H1 (cell line): ENCODE data around the gene ATG16L2. TPM values are rescaled to one million over a fixed set of nuclear protein-coding genes. Genes with fewer than 3 reads are reported as not detected.

ENCODE experiments used
- CTCF ChIA-PET: fragments of 300-600 bp; sonication (Branson Sonifier 250); formaldehyde crosslinking; loops from one replicate; lab custom pipeline; 2021; ENCODE audit not compliant: partially characterized antibody; lab: Charles Lee
- POLR2A ChIA-PET: fragments of 300-600 bp; sonication (Branson Sonifier 250); formaldehyde crosslinking; loops from one replicate; lab custom pipeline; 2021; ENCODE audit warnings: inconsistent platforms; ENCODE audit not compliant: partially characterized antibody; lab: Charles Lee
- DNase-seq, 2 experiments: peaks; one replicate each; pipeline versions ENCODE4 v3.0.0 to v3.0.0-alpha.2; 2010 to 2022; ENCODE audit warnings: low spot score in 2 of 2, low read depth in 1 of 2, mixed read lengths in 1 of 2
- FAIRE-seq: peaks from 2 replicates; lab custom pipeline; 2011; peaks lifted over from hg19 to GRCh38; lab: Jason Lieb, UNC
- H2AFZ ChIP-seq: 2 replicates; pipeline ENCODE4 v1.8.1; 2012; ENCODE audit warnings: low read length, inconsistent platforms
- H2AK5ac ChIP-seq: 2 replicates; pipeline ENCODE4 v1.6.1; 2013; ENCODE audit warnings: low read depth, low read length
- H2BK120ac ChIP-seq: replicated peaks from 2 replicates; pipeline ENCODE3; 2013; ENCODE audit warnings: low read depth, low read length, inconsistent platforms
- H2BK12ac ChIP-seq: 2 replicates; pipeline ENCODE4 v1.6.1; 2013; ENCODE audit warnings: low read depth, low read length
- H2BK15ac ChIP-seq: 2 replicates; pipeline ENCODE4 v1.6.1; 2013; ENCODE audit warnings: low read length
- H2BK20ac ChIP-seq: 2 replicates; pipeline ENCODE4 v1.6.1; 2013; ENCODE audit warnings: low read length
- H2BK5ac ChIP-seq: 2 replicates; pipeline ENCODE4 v1.6.1; 2013; ENCODE audit warnings: low read depth, low read length
- H3K14ac ChIP-seq: 2 replicates; pipeline ENCODE4 v1.6.1; 2013; ENCODE audit warnings: inconsistent platforms; ENCODE audit not compliant: insufficient read length
- H3K18ac ChIP-seq: 2 replicates; pipeline ENCODE4 v1.6.1; 2013; ENCODE audit warnings: low read length; ENCODE audit errors: extremely low read depth
- H3K23ac ChIP-seq: 2 replicates; pipeline ENCODE4 v1.6.1; 2013; ENCODE audit warnings: inconsistent platforms; ENCODE audit not compliant: insufficient read length
- H3K23me2 ChIP-seq: 2 replicates; pipeline ENCODE4 v1.6.1; 2013; ENCODE audit warnings: low read depth, low read length
- H3K27ac ChIP-seq: 2 replicates; pipeline ENCODE4 v1.6.1; 2011; ENCODE audit warnings: low read depth, low read length, inconsistent platforms
- H3K27me3 ChIP-seq, 4 experiments: replicated peaks in 1 of 4; 1 replicate in 1 of 4; 2 replicates in 3 of 4; pipeline versions ENCODE4 v1.6.1 to v1.8.1; 2011 to 2013; ENCODE audit warnings: low read length in 3 of 4, mild to moderate bottlenecking in 3 of 4, inconsistent platforms in 2 of 4, mixed read lengths in 2 of 4, moderate library complexity in 1 of 4; ENCODE audit not compliant: control insufficient read depth in 3 of 4, insufficient read depth in 3 of 4; ENCODE audit errors: extremely low read depth in 1 of 4
- H3K36me3 ChIP-seq, 4 experiments: 2 replicates each; pipeline versions ENCODE4 v1.6.1 to v1.8.1; 2011 to 2013; ENCODE audit warnings: mild to moderate bottlenecking in 4 of 4, low read length in 3 of 4, moderate library complexity in 2 of 4, control low read depth in 1 of 4, inconsistent platforms in 1 of 4; ENCODE audit not compliant: insufficient read depth in 4 of 4, control insufficient read depth in 2 of 4
- H3K4ac ChIP-seq: replicated peaks from 2 replicates; pipeline ENCODE3; 2013; ENCODE audit warnings: low read length, low read depth, mixed read lengths, inconsistent platforms; ENCODE audit not compliant: insufficient read length
- H3K4me1 ChIP-seq, 4 experiments: replicated peaks in 1 of 4; 1 replicate in 1 of 4; 2 replicates in 3 of 4; pipeline versions ENCODE4 v1.6.1 to v1.8.1; 2011 to 2013; ENCODE audit warnings: low read length in 3 of 4, inconsistent platforms in 2 of 4, mixed read lengths in 1 of 4; ENCODE audit not compliant: insufficient read depth in 4 of 4, control insufficient read depth in 3 of 4
- H3K4me2 ChIP-seq, 2 experiments: 2 replicates each; pipeline versions ENCODE4 v1.6.1 to v1.8.1; 2011 to 2013; ENCODE audit warnings: low read depth in 2 of 2, low read length in 2 of 2, control low read depth in 1 of 2, inconsistent platforms in 1 of 2, mild to moderate bottlenecking in 1 of 2; ENCODE audit not compliant: insufficient read depth in 1 of 2
- H3K4me3 ChIP-seq, 4 experiments: fragments of 200-600, 300-600 bp in 1 of 4; sonication (generic), shearing (Covaris generic), sonication (Bioruptor Twin) in 1 of 4; 2 replicates each; pipeline versions ENCODE4 v1.5.1 to v1.8.1; 2011 to 2016; ENCODE audit warnings: low read length in 4 of 4, low read depth in 3 of 4, control low read depth in 2 of 4, inconsistent platforms in 2 of 4, mild to moderate bottlenecking in 2 of 4, mixed read lengths in 1 of 4, moderate library complexity in 1 of 4; ENCODE audit not compliant: insufficient read depth in 2 of 4; ENCODE audit errors: extremely low read depth in 1 of 4
- H3K56ac ChIP-seq: replicated peaks from 2 replicates; pipeline ENCODE3; 2013; ENCODE audit warnings: low read depth, mild to moderate bottlenecking, mixed read lengths, low read length, inconsistent platforms; ENCODE audit not compliant: insufficient read length
- H3K79me1 ChIP-seq: 2 replicates; pipeline ENCODE4 v1.6.1; 2013; ENCODE audit warnings: low read depth, low read length, control low read depth
- H3K79me2 ChIP-seq, 2 experiments: 2 replicates each; pipeline versions ENCODE4 v1.6.1 to v1.8.1; 2012 to 2013; ENCODE audit warnings: low read length in 2 of 2, mild to moderate bottlenecking in 2 of 2, inconsistent platforms in 1 of 2; ENCODE audit not compliant: insufficient read depth in 2 of 2, control insufficient read depth in 1 of 2
- H3K9ac ChIP-seq, 4 experiments: replicated peaks in 1 of 4; 1 replicate in 1 of 4; 2 replicates in 3 of 4; pipeline versions ENCODE4 v1.6.1 to v1.8.1; 2011 to 2013; ENCODE audit warnings: low read depth in 3 of 4, low read length in 3 of 4, control low read depth in 2 of 4, mild to moderate bottlenecking in 2 of 4, moderate library complexity in 2 of 4, inconsistent platforms in 1 of 4; ENCODE audit errors: extremely low read depth in 1 of 4
- H3K9me3 ChIP-seq, 2 experiments: 2 replicates each; pipeline versions ENCODE4 v1.6.1 to v1.8.1; 2012 to 2013; ENCODE audit warnings: mild to moderate bottlenecking in 2 of 2, moderate library complexity in 2 of 2, control low read depth in 1 of 2, inconsistent platforms in 1 of 2, low read depth in 1 of 2, low read length in 1 of 2, mixed read lengths in 1 of 2; ENCODE audit not compliant: insufficient read depth in 2 of 2
- H4K20me1 ChIP-seq, 2 experiments: replicated peaks in 1 of 2; 2 replicates each; pipeline versions ENCODE3 to v1.8.1; 2011 to 2013; ENCODE audit warnings: inconsistent platforms in 2 of 2, low read length in 2 of 2, mild to moderate bottlenecking in 1 of 2; ENCODE audit not compliant: insufficient read depth in 2 of 2, control insufficient read depth in 1 of 2
- H4K5ac ChIP-seq: 2 replicates; pipeline ENCODE4 v1.6.1; 2013; ENCODE audit warnings: low read length, low read depth, mixed read lengths, inconsistent platforms; ENCODE audit not compliant: insufficient read length
- H4K8ac ChIP-seq: 2 replicates; pipeline ENCODE4 v1.8.0; 2013; ENCODE audit warnings: mild to moderate bottlenecking, moderate library complexity, low read length, inconsistent platforms; ENCODE audit not compliant: insufficient read depth; ENCODE audit errors: extremely low read depth
- H4K91ac ChIP-seq: replicated peaks from 2 replicates; pipeline ENCODE3; 2013; ENCODE audit warnings: low read length, mixed read lengths, inconsistent platforms; ENCODE audit not compliant: insufficient read length
- CHD2 ChIP-seq: IDR thresholded peaks from 2 replicates; pipeline ENCODE4 v1.6.1; 2012; ENCODE audit warnings: low read length, improper control_type of control experiment
- CREB1 ChIP-seq: IDR thresholded peaks from 2 replicates; pipeline ENCODE4 v1.6.1; 2012; ENCODE audit warnings: inconsistent platforms
- CTBP2 ChIP-seq: IDR thresholded peaks from 2 replicates; pipeline ENCODE4 v1.7.0; 2011; ENCODE audit warnings: borderline replicate concordance, mild to moderate bottlenecking, moderate library complexity, mixed read lengths, low read length; ENCODE audit not compliant: insufficient read depth, insufficient read length
- EGR1 ChIP-seq: IDR thresholded peaks from 2 replicates; pipeline ENCODE4 v1.6.1; 2011; ENCODE audit warnings: low read depth, low read length, borderline replicate concordance
- FOSL1 ChIP-seq: IDR thresholded peaks from 2 replicates; pipeline ENCODE4 v1.6.1; 2011; ENCODE audit warnings: mild to moderate bottlenecking, low read depth, low read length, moderate library complexity; ENCODE audit not compliant: insufficient read depth
- HDAC2 ChIP-seq, 2 experiments: fragments of 300-600 bp in 1 of 2; sonication (generic) in 1 of 2; IDR thresholded peaks; 2 replicates each; pipeline ENCODE4 v1.6.1; 2011 to 2012; ENCODE audit warnings: low read depth in 2 of 2, low read length in 2 of 2, mild to moderate bottlenecking in 2 of 2, moderate library complexity in 2 of 2, borderline replicate concordance in 1 of 2, inconsistent platforms in 1 of 2
- MAFK ChIP-seq: IDR thresholded peaks from 2 replicates; pipeline ENCODE4 v1.6.1; 2012; ENCODE audit warnings: low read depth, mild to moderate bottlenecking, improper control_type of control experiment, low read length
- POU5F1 ChIP-seq: IDR thresholded peaks from 2 replicates; pipeline ENCODE4 v1.6.1; 2011; ENCODE audit warnings: low read depth, mild to moderate bottlenecking, low read length, moderate library complexity
- RAD21 ChIP-seq, 2 experiments: IDR thresholded peaks in 1 of 2; conservative IDR thresholded peaks in 1 of 2; 2 replicates each; pipeline ENCODE4 v1.6.1; 2011; ENCODE audit warnings: low read depth in 2 of 2, low read length in 2 of 2, improper control_type of control experiment in 1 of 2, inconsistent platforms in 1 of 2, mild to moderate bottlenecking in 1 of 2, moderate library complexity in 1 of 2
- TAF7 ChIP-seq: optimal IDR thresholded peaks from 2 replicates; pipeline ENCODE3; 2011; ENCODE audit warnings: low read depth, mild to moderate bottlenecking, inconsistent platforms, low read length, moderate library complexity, borderline replicate concordance
- TCF12 ChIP-seq: IDR thresholded peaks from 2 replicates; pipeline ENCODE4 v1.6.1; 2011; ENCODE audit warnings: low read depth, mild to moderate bottlenecking, low read length
- WGBS, 2 experiments: shearing (Covaris generic) in 1 of 2; methylation state at CpG; one replicate each; pipeline versions ENCODE4 v1.1.6 to v1.1.7; 2013 to 2015; ENCODE audit warnings: low lambda C conversion rate in 2 of 2, mixed read lengths in 2 of 2, inconsistent platforms in 1 of 2, low coverage in 1 of 2, missing lambda C conversion rate in 1 of 2; ENCODE audit not compliant: insufficient replicate concordance in 2 of 2, insufficient coverage in 1 of 2, insufficient read length in 1 of 2; ENCODE audit errors: extremely low coverage in 1 of 2, missing lambda C conversion rate in 1 of 2; 5-methylcytosine and 5-hydroxymethylcytosine counted together
- polyA plus RNA-seq, 7 experiments: library from polyadenylated mRNA; depleted of rRNA in 3 of 7; stranded (reverse) in 5 of 7; unstranded in 2 of 7; fragments of >200 nt in 5 of 7; fragments of 200-250 nt in 2 of 7; gene quantifications; 1 replicate in 5 of 7; 2 replicates in 1 of 7; 4 replicates in 1 of 7; pipeline versions ENCODE4 v1.2.1 to v1.2.3, GENCODE V29; 2011 to 2013; ENCODE audit warnings: missing spikeins in 2 of 7, mixed read lengths in 2 of 7
- total RNA-seq: library from RNA; stranded (reverse); fragmentation: NEBNext Ultra II Directional; extraction: Animal tissue kit (Norgen Biotek cat#: 25700); gene quantifications from 2 replicates; pipeline ENCODE4 v1.2.1, GENCODE V29; 2021
- TF ChIP-seq, protein P1 (sequence below): IDR thresholded peaks from 2 replicates; pipeline ENCODE4 v1.6.1; 2012; ENCODE audit warnings: low read length, inconsistent platforms

The ATG16L2 gene
- total and polyA plus RNA-seq, 2 of the 8 experiments (the other 6 are each of a cell fraction or from before 2014, with no cell fraction given), result 11.0 to 18.5 TPM

DNA sequence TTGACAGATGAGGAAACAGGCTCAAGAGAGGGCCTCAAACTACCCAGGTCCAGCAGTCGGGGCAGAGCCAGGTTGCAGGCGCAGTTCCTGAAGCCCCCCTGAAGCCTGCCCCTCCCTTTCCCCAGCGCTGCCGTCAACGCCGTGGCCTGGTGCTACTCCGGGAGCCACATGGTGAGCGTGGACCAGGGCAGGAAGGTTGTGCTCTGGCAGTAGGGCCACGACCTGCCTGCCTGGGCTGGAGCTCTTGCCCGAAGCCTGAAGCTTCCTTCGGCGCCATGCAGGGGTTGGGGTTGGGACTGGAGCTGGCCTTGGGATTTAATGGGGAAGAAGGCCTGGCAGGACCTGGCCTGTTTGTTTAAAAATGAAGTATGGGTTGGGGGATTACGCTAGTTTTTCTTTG lies 15.0 kb downstream of the ATG16L2 start:
- H4K5ac ChIP-seq, result no peak overlapping the region
- H2BK15ac ChIP-seq, result no peak overlapping the region
- no peak overlapping the region for H2BK120ac ChIP-seq
- ChIA-PET POLR2A (interaction anchor here (0.6 kb wide), 1 partner anchor 61 kb away, joined by 4 read pairs; no protein-coding TSS in a partner anchor), CTCF (interaction anchor here (0.7 to 11.9 kb wide), 15 partner anchors 12 to 461 kb away, joined by 3 to 258 read pairs (median 5); partner anchors contain the start of gene FCHSD2)
- H4K8ac ChIP-seq, result no peak overlapping the region
- 93% methylated on average over 13 of the region's 13 CpGs; no CpG with 5 or more reads in 1 of the 2 experiments for WGBS, 2 experiments
- H3K4me2 ChIP-seq, result no peak overlapping the region
- no peaks in the 10 kb centered on the region for H3K23me2 ChIP-seq
- no peak overlapping the region for H2BK12ac ChIP-seq
- no peaks in the 10 kb centered on the region for H3K79me2 ChIP-seq
- no peaks in the 10 kb centered on the region; a peak in 3 of 7 replicates for H3K27me3 ChIP-seq
- H3K18ac ChIP-seq, result no peak overlapping the region; the same call in 1 of the 2 replicates
- H3K4ac ChIP-seq, result no peak overlapping the region
- no peak overlapping the region for H3K4me3 ChIP-seq
- no peak for DNase-seq
- no peaks in the 10 kb centered on the region for H3K79me1 ChIP-seq
- no peak overlapping the region for H3K23ac ChIP-seq
- no peaks in the 10 kb centered on the region for H3K9me3 ChIP-seq
- no peak overlapping the region for H2BK20ac ChIP-seq
- no peaks in the 10 kb centered on the region; a peak in 1 of 8 replicates for H3K36me3 ChIP-seq
- no peak for FAIRE-seq
- H4K91ac ChIP-seq, result no peak overlapping the region
- H2BK5ac ChIP-seq, result no peak overlapping the region
- H3K14ac ChIP-seq, result no peak overlapping the region
- no peaks in the 10 kb centered on the region for H4K20me1 ChIP-seq
- H3K56ac ChIP-seq, result no peak overlapping the region
- H2AK5ac ChIP-seq, result no peak overlapping the region
- no peak overlapping the region for H2AFZ ChIP-seq
- peaks cover 0 to 5% (median 4%) of the 10 kb centered on the region in 4 experiments; a peak in 6 of 7 replicates for H3K4me1 ChIP-seq
- no peak overlapping the region for H3K9ac ChIP-seq
- no peak overlapping the region for H3K27ac ChIP-seq
- TF ChIP-seq FOSL1 (no peak), POU5F1 (no peak), MAFK (no peak), CHD2 (no peak), TCF12 (no peak), TAF7 (no peak), EGR1 (no peak), HDAC2 (IDR thresholded peaks at IDR 0.05; ENCODE audit: borderline replicate concordance in 1 of 2, low read depth in 2 of 2, low read length in 2 of 2) (no peak), CREB1 (no peak), CTBP2 (no peak), RAD21 (IDR thresholded peaks at IDR 0.05 in 1 of 2, conservative IDR thresholded peaks at IDR 0.05 in 1 of 2; ENCODE audit: low read depth in 2 of 2, low read length in 2 of 2) (no peak)
- TF ChIP-seq, protein P1, sequence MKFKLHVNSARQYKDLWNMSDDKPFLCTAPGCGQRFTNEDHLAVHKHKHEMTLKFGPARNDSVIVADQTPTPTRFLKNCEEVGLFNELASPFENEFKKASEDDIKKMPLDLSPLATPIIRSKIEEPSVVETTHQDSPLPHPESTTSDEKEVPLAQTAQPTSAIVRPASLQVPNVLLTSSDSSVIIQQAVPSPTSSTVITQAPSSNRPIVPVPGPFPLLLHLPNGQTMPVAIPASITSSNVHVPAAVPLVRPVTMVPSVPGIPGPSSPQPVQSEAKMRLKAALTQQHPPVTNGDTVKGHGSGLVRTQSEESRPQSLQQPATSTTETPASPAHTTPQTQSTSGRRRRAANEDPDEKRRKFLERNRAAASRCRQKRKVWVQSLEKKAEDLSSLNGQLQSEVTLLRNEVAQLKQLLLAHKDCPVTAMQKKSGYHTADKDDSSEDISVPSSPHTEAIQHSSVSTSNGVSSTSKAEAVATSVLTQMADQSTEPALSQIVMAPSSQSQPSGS, result no peak
